GM12878 (cell line): ENCODE data around the gene CBR4. TPM values are rescaled to one million over a fixed set of nuclear protein-coding genes. Genes with fewer than 3 reads are reported as not detected.

Experiments used
- ATAC-seq: fragments of 200-7000 bp; cut with Tn5 transposase; 3 replicates; pipeline ENCODE4 v1.9.1; 2020; ENCODE audit warnings: mild to moderate bottlenecking, moderate library complexity
- BruUV-seq: library from RNA; stranded (reverse); fragments of 400-500 nt; replicated peaks from 2 replicates; lab custom pipeline; 2021; lab: Mats Ljungman, UMichigan
- CTCF ChIA-PET: fragments of 300-600 bp; sonication (Branson Sonifier 250); formaldehyde crosslinking; extraction: SDS; loops from one replicate; lab custom pipeline; 2021; ENCODE audit warnings: inconsistent platforms; lab: Yijun Ruan, JAX
- POLR2A ChIA-PET: fragments of 350-600 bp; formaldehyde crosslinking; extraction: SDS; loops from one replicate; lab custom pipeline; 2021; ENCODE audit warnings: inconsistent platforms; lab: Charles Lee
- RAD21 ChIA-PET: fragments of 300-600 bp; sonication (Branson Sonifier 250); formaldehyde crosslinking; loops from one replicate; lab custom pipeline; 2023; ENCODE audit warnings: antibody characterized with exemption; ENCODE audit not compliant: unreplicated experiment; lab: Charles Lee
- SMC1A ChIA-PET: fragments of 300-600 bp; sonication (Branson Sonifier 250); formaldehyde crosslinking; loops from one replicate; lab custom pipeline; 2023; ENCODE audit not compliant: unreplicated experiment, uncharacterized antibody; lab: Charles Lee
- DNase-seq: peaks from one replicate; pipeline ENCODE4 v3.0.0-alpha.2; 2011; ENCODE audit warnings: low read depth, low spot score
- FAIRE-seq: peaks from 3 replicates; lab custom pipeline; 2011; peaks lifted over from hg19 to GRCh38; lab: Jason Lieb, UNC
- H2AFZ ChIP-seq: 2 replicates; pipeline ENCODE4 v1.6.0; 2011; ENCODE audit warnings: low read depth, low read length, control low read depth; ENCODE audit not compliant: control insufficient read depth
- H3K27ac ChIP-seq: 2 replicates; pipeline ENCODE4 v1.5.1; 2011; ENCODE audit warnings: control low read depth; ENCODE audit not compliant: control insufficient read depth, insufficient read depth
- H3K27me3 ChIP-seq, 2 experiments: replicated peaks in 1 of 2; 2 replicates each; pipeline versions ENCODE4 v1.6.0 to v1.6.1; 2011; ENCODE audit warnings: low read length in 1 of 2; ENCODE audit not compliant: control insufficient read depth in 2 of 2, insufficient read depth in 2 of 2
- H3K36me3 ChIP-seq, 2 experiments: 2 replicates each; pipeline ENCODE4 v1.5.1; 2011; ENCODE audit warnings: low read length in 1 of 2; ENCODE audit not compliant: control insufficient read depth in 2 of 2, insufficient read depth in 2 of 2
- H3K4me1 ChIP-seq: 2 replicates; pipeline ENCODE4 v1.6.1; 2011; ENCODE audit warnings: mild to moderate bottlenecking, low read length, moderate library complexity, mixed read lengths; ENCODE audit not compliant: control insufficient read depth, insufficient read depth
- H3K4me2 ChIP-seq: 2 replicates; pipeline ENCODE4 v1.6.0; 2011; ENCODE audit warnings: control low read depth; ENCODE audit not compliant: control insufficient read depth, insufficient read depth
- H3K4me3 ChIP-seq: fragments of 200-600 bp; sonication (generic); 2 replicates; pipeline ENCODE4 v1.5.1; 2016
- H3K79me2 ChIP-seq: 2 replicates; pipeline ENCODE4 v1.6.0; 2011; ENCODE audit warnings: low read length; ENCODE audit not compliant: control insufficient read depth, insufficient read depth
- H3K9ac ChIP-seq: 2 replicates; pipeline ENCODE4 v1.8.0; 2011; ENCODE audit warnings: low read length, control low read depth, mixed read lengths; ENCODE audit not compliant: control insufficient read depth, insufficient read depth
- H3K9me3 ChIP-seq: replicated peaks from 3 replicates; pipeline ENCODE4 v1.5.1; 2011; ENCODE audit warnings: mild to moderate bottlenecking, low read length; ENCODE audit not compliant: control insufficient read depth, insufficient read depth
- H4K20me1 ChIP-seq: 2 replicates; pipeline ENCODE4 v1.6.0; 2011; ENCODE audit not compliant: control insufficient read depth, insufficient read depth
- BCL11A ChIP-seq: IDR thresholded peaks from 2 replicates; pipeline ENCODE4 v1.6.1; 2011; ENCODE audit warnings: low read depth, low read length
- GATAD2B ChIP-seq: fragments of 450-650 bp; conservative IDR thresholded peaks from 2 replicates; pipeline ENCODE4 v1.6.1; 2017; ENCODE audit warnings: low read depth, mild to moderate bottlenecking, moderate library complexity
- IKZF1 ChIP-seq: fragments of 450-650 bp; conservative IDR thresholded peaks from 2 replicates; pipeline ENCODE4 v1.6.1; 2017; ENCODE audit warnings: antibody characterized with exemption, mild to moderate bottlenecking
- RBBP5 ChIP-seq: fragments of 200-600 bp; sonication (generic); conservative IDR thresholded peaks from 2 replicates; pipeline ENCODE4 v1.6.1; 2016
- SRF ChIP-seq, 2 experiments: IDR thresholded peaks; 2 replicates each; pipeline ENCODE4 v1.6.1; 2011; ENCODE audit warnings: low read depth in 2 of 2, low read length in 2 of 2, mild to moderate bottlenecking in 1 of 2, moderate library complexity in 1 of 2
- ZBTB4 ChIP-seq: fragments of 450-650 bp; formaldehyde crosslinking; IDR thresholded peaks from 2 replicates; pipeline ENCODE4 v1.4.0; 2022; ENCODE audit warnings: mild to moderate bottlenecking, moderate library complexity
- WGBS: methylation state at CpG from one replicate; pipeline ENCODE4 v1.1.6; 2016; ENCODE audit warnings: low lambda C conversion rate; ENCODE audit not compliant: insufficient replicate concordance, insufficient coverage; ENCODE audit errors: missing lambda C conversion rate; 5-methylcytosine and 5-hydroxymethylcytosine counted together
- in situ Hi-C: fragments of 300-500 bp; cut with MboI; formaldehyde crosslinking; loops from 9 replicates; pipeline ENCODE4 v1.14.3; 2018; ENCODE audit warnings: mixed read lengths
- intact Hi-C: fragments of 100-400 bp; cut with micrococcal nuclease; formaldehyde crosslinking; loops from one replicate; pipeline ENCODE4 v1.14.2; 2022; ENCODE audit not compliant: unreplicated experiment
- polyA plus RNA-seq, 11 experiments: library from polyadenylated mRNA; depleted of rRNA in 4 of 11; unstranded in 6 of 11; stranded (reverse) in 5 of 11; fragments of >200 nt; fragmentation: Nextera tagmentation in 4 of 11; fragmentation: Illumina TruSeq in 1 of 11; extraction: Ambion mirVana in 4 of 11; extraction: Trizol in 1 of 11; gene quantifications; 1 replicate in 1 of 11; 2 replicates in 10 of 11; pipeline versions ENCODE4 v1.2.1 to v1.2.3, GENCODE V29; 2011 to 2016; ENCODE audit warnings: inconsistent platforms in 2 of 11, missing spikeins in 2 of 11, low read depth in 1 of 11
- total RNA-seq, 4 experiments: library from RNA; depleted of rRNA in 3 of 4; stranded (reverse); fragments of >200 nt in 3 of 4; fragmentation: Illumina TruSeq in 1 of 4; extraction: Trizol in 1 of 4; gene quantifications; 2 replicates each; pipeline versions ENCODE4 v1.2.1 to v1.2.3, GENCODE V29; 2013 to 2021
- TF ChIP-seq, protein P1 (sequence below), 3 experiments: IDR thresholded peaks in 2 of 3; conservative IDR thresholded peaks in 1 of 3; 2 replicates each; pipeline ENCODE4 v1.5.1; 2011; ENCODE audit warnings: low read depth in 3 of 3, low read length in 3 of 3, mild to moderate bottlenecking in 3 of 3, control low read depth in 2 of 3, moderate library complexity in 2 of 3, inconsistent platforms in 1 of 3, mixed read lengths in 1 of 3; ENCODE audit not compliant: control insufficient read depth in 2 of 3, insufficient read depth in 1 of 3; ENCODE audit errors: extremely low read depth in 1 of 3

Gene CBR4
- total and polyA plus RNA-seq, 10 of the 15 experiments (the other 5 are each of a cell fraction or from before 2014, with no cell fraction given), result 17.3 to 38.8 (median 24.8) TPM

DNA sequence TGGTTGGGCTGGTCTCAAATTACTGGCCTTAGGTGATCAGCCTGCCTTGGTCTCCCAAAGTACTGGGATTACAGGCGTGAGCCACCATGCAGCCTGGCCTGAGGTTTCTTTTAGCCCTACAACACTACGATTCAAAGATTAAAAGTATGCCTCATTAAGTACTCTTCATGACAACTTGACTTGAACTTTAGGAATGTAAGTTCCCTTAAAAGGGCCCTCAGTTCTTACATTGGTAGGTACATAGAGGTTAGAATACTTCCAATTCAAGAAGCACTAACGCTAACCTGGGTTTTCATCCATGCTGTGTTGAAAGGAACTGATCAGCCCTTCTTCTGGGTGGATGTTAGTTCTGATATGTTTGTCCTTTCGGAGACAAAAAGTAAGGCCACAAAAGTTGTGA is 15.1 kb downstream of the CBR4 start:
- Histone ChIP-seq H2AFZ (no peak overlapping the region), H3K79me2 (no peaks in the 10 kb centered on the region; the same call in 1 of the 2 replicates), H4K20me1 (no peaks in the 10 kb centered on the region), H3K4me3 (no peak overlapping the region), H3K36me3 (peaks cover 1 to 6% of the 10 kb centered on the region in 2 experiments; a peak in 2 of 4 replicates), H3K27ac (no peak overlapping the region), H3K27me3 (no peaks in the 10 kb centered on the region)
- FAIRE-seq (no peak), ATAC-seq (no peak), DNase-seq (no peak)
- intact Hi-C loops (no loop called here), in situ Hi-C loops (no loop called here)
- CTCF ChIA-PET, result interaction anchor here (4.0 kb wide), 1 partner anchor 12 kb away, joined by 30 read pairs; no protein-coding TSS in a partner anchor
- RAD21 ChIA-PET, result interaction anchor here (1.5 kb wide), 1 partner anchor 491 kb away, joined by 8 read pairs; no protein-coding TSS in a partner anchor
- POLR2A ChIA-PET, result no interaction called here
- SMC1A ChIA-PET, result no interaction called here
- no TSS peak for BruUV-seq
- WGBS, result 97% methylated on average over 4 of the region's 4 CpGs
- TF ChIP-seq, protein P1, sequence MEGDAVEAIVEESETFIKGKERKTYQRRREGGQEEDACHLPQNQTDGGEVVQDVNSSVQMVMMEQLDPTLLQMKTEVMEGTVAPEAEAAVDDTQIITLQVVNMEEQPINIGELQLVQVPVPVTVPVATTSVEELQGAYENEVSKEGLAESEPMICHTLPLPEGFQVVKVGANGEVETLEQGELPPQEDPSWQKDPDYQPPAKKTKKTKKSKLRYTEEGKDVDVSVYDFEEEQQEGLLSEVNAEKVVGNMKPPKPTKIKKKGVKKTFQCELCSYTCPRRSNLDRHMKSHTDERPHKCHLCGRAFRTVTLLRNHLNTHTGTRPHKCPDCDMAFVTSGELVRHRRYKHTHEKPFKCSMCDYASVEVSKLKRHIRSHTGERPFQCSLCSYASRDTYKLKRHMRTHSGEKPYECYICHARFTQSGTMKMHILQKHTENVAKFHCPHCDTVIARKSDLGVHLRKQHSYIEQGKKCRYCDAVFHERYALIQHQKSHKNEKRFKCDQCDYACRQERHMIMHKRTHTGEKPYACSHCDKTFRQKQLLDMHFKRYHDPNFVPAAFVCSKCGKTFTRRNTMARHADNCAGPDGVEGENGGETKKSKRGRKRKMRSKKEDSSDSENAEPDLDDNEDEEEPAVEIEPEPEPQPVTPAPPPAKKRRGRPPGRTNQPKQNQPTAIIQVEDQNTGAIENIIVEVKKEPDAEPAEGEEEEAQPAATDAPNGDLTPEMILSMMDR (IDR thresholded peaks at IDR 0.05 in 2 of 3, conservative IDR thresholded peaks at IDR 0.05 in 1 of 3; ENCODE audit: control insufficient read depth in 2 of 3, extremely low read depth in 1 of 3, insufficient read depth in 1 of 3, low read depth in 3 of 3, low read length in 3 of 3), result no peak
- TF ChIP-seq ZBTB4 (no peak), RBBP5 (no peak), BCL11A (no peak), GATAD2B (no peak), SRF (IDR thresholded peaks at IDR 0.05; ENCODE audit: low read depth in 2 of 2, low read length in 2 of 2) (no peak), IKZF1 (no peak)
- TF ChIP-seq, all 136 proteins: peak for 0
- H3K9ac ChIP-seq, result no peak overlapping the region
- H3K9me3 ChIP-seq, result no peaks in the 10 kb centered on the region
- H3K4me2 ChIP-seq, result no peak overlapping the region
- H3K4me1 ChIP-seq, result no peaks in the 10 kb centered on the region
